Measurements from ENCODE around the gene GAK. TPM values are rescaled to one million over a fixed set of nuclear protein-coding genes. Genes with fewer than 3 reads are reported as not detected.

GAK gene
- total RNA-seq, 2 experiments from 2014 or later = 82.9 to 88.0 TPM

GRCh38 chr4:956531-957230 is 24.6 kb upstream of the GAK start:
- ATAC-seq = no peak
- Mint-ChIP-seq H3K27ac (no peak overlapping the region), H3K4me3 (no peak overlapping the region), H3K9me3 (ENCODE audit: low read depth) (no peaks in the 10 kb centered on the region), H3K36me3 (ENCODE audit: low read depth) (peaks cover 11% of the 10 kb centered on the region), H3K27me3 (no peaks in the 10 kb centered on the region), H3K4me1 (no peaks in the 10 kb centered on the region)
- no peak for DNase-seq
- CTCF ChIA-PET = interaction anchor here (0.6 kb wide), 1 partner anchor 291 kb away, joined by 3 read pairs; no protein-coding TSS in a partner anchor
- POLR2A ChIA-PET = no interaction called here
- intact Hi-C loops (cut with DNase I, micrococcal nuclease) = no loop called here

- H3K27ac Mint-ChIP-seq = no peak overlapping the region
- intact Hi-C loops (cut with DNase I, micrococcal nuclease) = no loop called here
- CTCF ChIA-PET = no interaction called here
Observed at GRCh38 chr4:955931-956381, 23.8 kb upstream of the GAK start.

GRCh38 chr4:955161-955921 is 23.2 kb upstream of the GAK start:
- Mint-ChIP-seq H3K4me3 (no peak overlapping the region), H3K36me3 (ENCODE audit: low read depth) (peaks cover 11% of the 10 kb centered on the region), H3K9me3 (ENCODE audit: low read depth) (no peaks in the 10 kb centered on the region), H3K4me1 (no peaks in the 10 kb centered on the region), H3K27me3 (no peaks in the 10 kb centered on the region), H3K27ac (no peak overlapping the region)
- POLR2A ChIA-PET = no interaction called here
- ATAC-seq (no peak), DNase-seq (no peak)
- CTCF ChIA-PET = no interaction called here
- intact Hi-C loops (cut with DNase I, micrococcal nuclease) = no loop called here

More at GRCh38 chr4:955931-956381, 23.8 kb upstream of the GAK start:
- no peaks in the 10 kb centered on the region for H3K27me3 Mint-ChIP-seq
- ATAC-seq (no peak), DNase-seq (no peak)
- no peaks in the 10 kb centered on the region for H3K4me1 Mint-ChIP-seq
- H3K4me3 Mint-ChIP-seq = no peak overlapping the region
- peaks cover 11% of the 10 kb centered on the region for H3K36me3 Mint-ChIP-seq (ENCODE audit: low read depth)
- POLR2A ChIA-PET = no interaction called here
- no peaks in the 10 kb centered on the region for H3K9me3 Mint-ChIP-seq (ENCODE audit: low read depth)

GRCh38 chr4:954211-955020 is 22.3 kb upstream of the GAK start:
- POLR2A ChIA-PET = interaction anchor here (0.6 kb wide), 1 partner anchor 311 kb away, joined by 5 read pairs; no protein-coding TSS in a partner anchor

GRCh38 chr4:953574-953915 is 21.4 kb upstream of the GAK start:
- intact Hi-C loops (cut with DNase I, micrococcal nuclease) = no loop called here
- H3K36me3 Mint-ChIP-seq (ENCODE audit: low read depth) = peaks cover 11% of the 10 kb centered on the region
- no peaks in the 10 kb centered on the region for H3K27me3 Mint-ChIP-seq
- H3K4me1 Mint-ChIP-seq = no peaks in the 10 kb centered on the region
- no peak overlapping the region for H3K4me3 Mint-ChIP-seq
- no peak overlapping the region for H3K27ac Mint-ChIP-seq
- ChIA-PET CTCF (no interaction called here), POLR2A (interaction anchor here (0.6 kb wide), 1 partner anchor 310 kb away, joined by 5 read pairs; no protein-coding TSS in a partner anchor)
- ATAC-seq (no peak), DNase-seq (no peak)
- H3K9me3 Mint-ChIP-seq (ENCODE audit: low read depth) = no peaks in the 10 kb centered on the region

More at GRCh38 chr4:954211-955020, 22.3 kb upstream of the GAK start:
- Mint-ChIP-seq H3K36me3 (ENCODE audit: low read depth) (peaks cover 11% of the 10 kb centered on the region), H3K9me3 (ENCODE audit: low read depth) (no peaks in the 10 kb centered on the region), H3K27ac (no peak overlapping the region), H3K27me3 (no peaks in the 10 kb centered on the region), H3K4me1 (no peaks in the 10 kb centered on the region), H3K4me3 (no peak overlapping the region)
- intact Hi-C loops (cut with DNase I, micrococcal nuclease) = no loop called here
- CTCF ChIA-PET = no interaction called here
- DNase-seq = no peak
- ATAC-seq = no peak

- DNase-seq (no peak), ATAC-seq (no peak)
- ChIA-PET POLR2A (no interaction called here), CTCF (no interaction called here)
- Mint-ChIP-seq H3K27me3 (no peaks in the 10 kb centered on the region), H3K4me1 (no peaks in the 10 kb centered on the region), H3K27ac (no peak overlapping the region), H3K4me3 (no peak overlapping the region), H3K9me3 (ENCODE audit: low read depth) (no peaks in the 10 kb centered on the region), H3K36me3 (ENCODE audit: low read depth) (peaks cover 11% of the 10 kb centered on the region)
- intact Hi-C loops (cut with DNase I, micrococcal nuclease) = no loop called here
Observed at GRCh38 chr4:952881-953573, 20.9 kb upstream of the GAK start.

GRCh38 chr4:951594-952468 is 19.7 kb upstream of the GAK start:
- Mint-ChIP-seq H3K9me3 (ENCODE audit: low read depth) (no peaks in the 10 kb centered on the region), H3K36me3 (ENCODE audit: low read depth) (peaks cover 11% of the 10 kb centered on the region), H3K4me1 (no peaks in the 10 kb centered on the region), H3K27me3 (no peaks in the 10 kb centered on the region), H3K27ac (no peak overlapping the region), H3K4me3 (no peak overlapping the region)
- POLR2A ChIA-PET = no interaction called here
- DNase-seq = no peak
- CTCF ChIA-PET = no interaction called here
- ATAC-seq = no peak
- intact Hi-C loops (cut with DNase I, micrococcal nuclease) = no loop called here

GRCh38 chr4:951186-951585 is 19.1 kb upstream of the GAK start:
- intact Hi-C loops (cut with DNase I, micrococcal nuclease) = no loop called here
- ATAC-seq (no peak), DNase-seq (no peak)
- no peaks in the 10 kb centered on the region for H3K9me3 Mint-ChIP-seq (ENCODE audit: low read depth)
- peaks cover 11% of the 10 kb centered on the region for H3K36me3 Mint-ChIP-seq (ENCODE audit: low read depth)
- no peaks in the 10 kb centered on the region for H3K4me1 Mint-ChIP-seq
- H3K4me3 Mint-ChIP-seq = no peak overlapping the region
- ChIA-PET POLR2A (no interaction called here), CTCF (no interaction called here)
- no peaks in the 10 kb centered on the region for H3K27me3 Mint-ChIP-seq
- no peak overlapping the region for H3K27ac Mint-ChIP-seq

- Mint-ChIP-seq H3K27ac (no peak overlapping the region), H3K4me1 (no peaks in the 10 kb centered on the region), H3K4me3 (no peak overlapping the region), H3K9me3 (ENCODE audit: low read depth) (no peaks in the 10 kb centered on the region), H3K27me3 (no peaks in the 10 kb centered on the region), H3K36me3 (ENCODE audit: low read depth) (peaks cover 11% of the 10 kb centered on the region)
- intact Hi-C loops (cut with DNase I, micrococcal nuclease) = no loop called here
- ATAC-seq (no peak), DNase-seq (no peak)
- ChIA-PET CTCF (no interaction called here), POLR2A (no interaction called here)
Observed at GRCh38 chr4:950136-951020, 18.3 kb upstream of the GAK start.

- CTCF ChIA-PET = no interaction called here
- Mint-ChIP-seq H3K9me3 (ENCODE audit: low read depth) (no peaks in the 10 kb centered on the region), H3K4me1 (no peaks in the 10 kb centered on the region), H3K27ac (no peak overlapping the region), H3K4me3 (no peak overlapping the region), H3K27me3 (no peaks in the 10 kb centered on the region), H3K36me3 (ENCODE audit: low read depth) (peaks cover 10% of the 10 kb centered on the region)
- POLR2A ChIA-PET = no interaction called here
- DNase-seq (no peak), ATAC-seq (no peak)
- intact Hi-C loops (cut with DNase I, micrococcal nuclease) = no loop called here
Observed at GRCh38 chr4:949656-950055, 17.5 kb upstream of the GAK start.

Data from activated CD4-positive, alpha-beta T cell treated with anti-CD3 and anti-CD28 coated beads for 36 hours (primary cell).